ENCODE data around the gene RBFOX2. TPM values are rescaled to one million over a fixed set of nuclear protein-coding genes. Genes with fewer than 3 reads are reported as not detected.

RBFOX2 gene
- total RNA-seq, 1 donor from 2014 or later, result 58.1 TPM

GRCh38 chr22:36003972-36004674, 24.5 kb downstream of the RBFOX2 start:
- intact Hi-C loops (cut with DNase I), result no loop called here

GRCh38 chr22:36002718-36003260, 25.8 kb downstream of the RBFOX2 start:
- no peaks in the 10 kb centered on the region for H3K27me3 ChIP-seq
- H3K9me3 ChIP-seq, result no peaks in the 10 kb centered on the region
- no peak for DNase-seq (ENCODE audit: low spot score in 2 of 2)
- H3K36me3 ChIP-seq, result no peaks in the 10 kb centered on the region
- intact Hi-C loops (cut with DNase I), result no loop called here
- no peak overlapping the region for H3K27ac ChIP-seq
- H3K4me3 ChIP-seq, result no peak overlapping the region
- H3K4me1 ChIP-seq, result no peaks in the 10 kb centered on the region
- TF ChIP-seq CTCF (IDR thresholded peaks at IDR 0.05), result no peak

More at GRCh38 chr22:36003972-36004674, 24.5 kb downstream of the RBFOX2 start:
- no peaks in the 10 kb centered on the region for H3K36me3 ChIP-seq
- no peak overlapping the region for H3K4me3 ChIP-seq
- TF ChIP-seq CTCF (IDR thresholded peaks at IDR 0.05), result no peak
- H3K27ac ChIP-seq, result no peak overlapping the region
- H3K9me3 ChIP-seq, result no peaks in the 10 kb centered on the region
- no peaks in the 10 kb centered on the region for H3K27me3 ChIP-seq
- no peak for DNase-seq (ENCODE audit: low spot score in 2 of 2)
- peaks cover 0 to 7% of the 10 kb centered on the region in 2 donors for H3K4me1 ChIP-seq

GRCh38 chr22:36002084-36002483, 26.5 kb downstream of the RBFOX2 start:
- no peak overlapping the region for H3K27ac ChIP-seq
- intact Hi-C loops (cut with DNase I), result no loop called here
- DNase-seq (ENCODE audit: low spot score in 2 of 2), result no peak
- H3K9me3 ChIP-seq, result no peaks in the 10 kb centered on the region
- H3K27me3 ChIP-seq, result no peaks in the 10 kb centered on the region
- TF ChIP-seq CTCF (IDR thresholded peaks at IDR 0.05), result no peak
- H3K4me1 ChIP-seq, result no peaks in the 10 kb centered on the region
- H3K4me3 ChIP-seq, result no peak overlapping the region
- no peaks in the 10 kb centered on the region for H3K36me3 ChIP-seq

GRCh38 chr22:35998748-35999147, 29.9 kb downstream of the RBFOX2 start:
- Histone ChIP-seq H3K9me3 (no peaks in the 10 kb centered on the region), H3K4me1 (peaks cover 4 to 14% of the 10 kb centered on the region in 2 donors), H3K27me3 (no peaks in the 10 kb centered on the region), H3K36me3 (no peaks in the 10 kb centered on the region), H3K27ac (no peak overlapping the region), H3K4me3 (no peak overlapping the region)
- DNase-seq (ENCODE audit: low spot score in 2 of 2), result no peak
- intact Hi-C loops (cut with DNase I), result no loop called here
- no peak for TF ChIP-seq CTCF (IDR thresholded peaks at IDR 0.05)

GRCh38 chr22:35997438-35997837, 31.2 kb downstream of the RBFOX2 start:
- no peak overlapping the region for H3K27ac ChIP-seq
- H3K4me1 ChIP-seq, result peaks cover 4 to 14% of the 10 kb centered on the region in 2 donors

More at GRCh38 chr22:35997438-35997837, 31.2 kb downstream of the RBFOX2 start:
- Histone ChIP-seq H3K36me3 (no peaks in the 10 kb centered on the region), H3K9me3 (no peaks in the 10 kb centered on the region), H3K4me3 (no peak overlapping the region), H3K27me3 (no peaks in the 10 kb centered on the region)
- DNase-seq (ENCODE audit: low spot score in 2 of 2), result no peak
- intact Hi-C loops (cut with DNase I), result loop anchor here (1.0 kb wide), 1 partner anchor 31 kb away; the partner anchor contains the start of gene RBFOX2
- TF ChIP-seq CTCF (IDR thresholded peaks at IDR 0.05), result no peak

Measured in ascending aorta (tissue), 2 donors.